WTC11 (cell line): ENCODE measurements around the gene AK8.

Source experiments
- FOXP1 ChIP-seq: sonication (generic); formaldehyde crosslinking; IDR thresholded peaks from 2 replicates; pipeline ENCODE4 v1.8.0; 2022; ENCODE audit warnings: missing genetic modification reagents, mild to moderate bottlenecking, moderate library complexity, borderline replicate concordance
- KAT7 ChIP-seq: sonication (generic); formaldehyde crosslinking; IDR thresholded peaks from 2 replicates; pipeline ENCODE4 v1.8.1; 2023; ENCODE audit warnings: missing genetic modification reagents, mild to moderate bottlenecking, borderline replicate concordance
- MYBL2 ChIP-seq: sonication (generic); formaldehyde crosslinking; IDR thresholded peaks from 2 replicates; pipeline ENCODE4 v1.8.1; 2023; ENCODE audit warnings: mild to moderate bottlenecking, moderate library complexity, missing genetic modification reagents
- RELA ChIP-seq: sonication (generic); formaldehyde crosslinking; IDR thresholded peaks from 2 replicates; pipeline ENCODE4 v1.8.1; 2022; ENCODE audit warnings: missing genetic modification reagents, mild to moderate bottlenecking, borderline replicate concordance
- TF ChIP-seq, protein P1 (sequence below): fragments of 200-600 bp; IDR thresholded peaks from 2 replicates; pipeline ENCODE4 v1.8.0; 2022; ENCODE audit warnings: antibody characterized with exemption
- TF ChIP-seq, protein P2 (sequence below): sonication (generic); formaldehyde crosslinking; IDR thresholded peaks from 2 replicates; pipeline ENCODE4 v1.8.1; 2023; ENCODE audit warnings: mild to moderate bottlenecking, missing genetic modification reagents, moderate library complexity
- TF ChIP-seq, protein P3 (sequence below): sonication (generic); formaldehyde crosslinking; IDR thresholded peaks from 2 replicates; pipeline ENCODE4 v1.8.0; 2022; ENCODE audit warnings: mild to moderate bottlenecking, missing genetic modification reagents

DNA sequence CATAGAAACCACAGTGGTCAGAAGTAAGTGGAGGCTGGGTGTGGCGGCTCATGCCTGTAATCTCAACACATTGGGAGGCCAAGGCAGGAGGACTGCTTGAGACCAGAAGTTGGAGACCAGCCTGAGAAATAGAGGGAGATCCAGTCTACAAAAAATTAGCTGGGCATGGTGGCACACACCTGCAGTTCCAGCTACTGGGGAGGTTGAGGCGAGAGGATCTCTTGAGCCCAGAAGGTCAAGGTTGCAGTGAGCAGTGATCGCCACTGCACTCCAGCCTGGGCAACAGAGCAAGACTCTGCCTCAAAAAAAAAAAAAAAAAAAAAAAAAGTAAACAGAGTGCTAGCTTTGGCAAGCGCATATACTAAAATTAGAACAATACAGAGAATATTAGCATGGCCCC, 24.6 kb downstream of the AK8 start:
- TF ChIP-seq, protein P1, sequence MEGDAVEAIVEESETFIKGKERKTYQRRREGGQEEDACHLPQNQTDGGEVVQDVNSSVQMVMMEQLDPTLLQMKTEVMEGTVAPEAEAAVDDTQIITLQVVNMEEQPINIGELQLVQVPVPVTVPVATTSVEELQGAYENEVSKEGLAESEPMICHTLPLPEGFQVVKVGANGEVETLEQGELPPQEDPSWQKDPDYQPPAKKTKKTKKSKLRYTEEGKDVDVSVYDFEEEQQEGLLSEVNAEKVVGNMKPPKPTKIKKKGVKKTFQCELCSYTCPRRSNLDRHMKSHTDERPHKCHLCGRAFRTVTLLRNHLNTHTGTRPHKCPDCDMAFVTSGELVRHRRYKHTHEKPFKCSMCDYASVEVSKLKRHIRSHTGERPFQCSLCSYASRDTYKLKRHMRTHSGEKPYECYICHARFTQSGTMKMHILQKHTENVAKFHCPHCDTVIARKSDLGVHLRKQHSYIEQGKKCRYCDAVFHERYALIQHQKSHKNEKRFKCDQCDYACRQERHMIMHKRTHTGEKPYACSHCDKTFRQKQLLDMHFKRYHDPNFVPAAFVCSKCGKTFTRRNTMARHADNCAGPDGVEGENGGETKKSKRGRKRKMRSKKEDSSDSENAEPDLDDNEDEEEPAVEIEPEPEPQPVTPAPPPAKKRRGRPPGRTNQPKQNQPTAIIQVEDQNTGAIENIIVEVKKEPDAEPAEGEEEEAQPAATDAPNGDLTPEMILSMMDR = no peak
- TF ChIP-seq KAT7 (CRISPR knock-in tag) (no peak), RELA (CRISPR knock-in tag) (no peak), FOXP1 (CRISPR knock-in tag) (no peak), MYBL2 (CRISPR knock-in tag) (no peak)
- TF ChIP-seq, protein P2, sequence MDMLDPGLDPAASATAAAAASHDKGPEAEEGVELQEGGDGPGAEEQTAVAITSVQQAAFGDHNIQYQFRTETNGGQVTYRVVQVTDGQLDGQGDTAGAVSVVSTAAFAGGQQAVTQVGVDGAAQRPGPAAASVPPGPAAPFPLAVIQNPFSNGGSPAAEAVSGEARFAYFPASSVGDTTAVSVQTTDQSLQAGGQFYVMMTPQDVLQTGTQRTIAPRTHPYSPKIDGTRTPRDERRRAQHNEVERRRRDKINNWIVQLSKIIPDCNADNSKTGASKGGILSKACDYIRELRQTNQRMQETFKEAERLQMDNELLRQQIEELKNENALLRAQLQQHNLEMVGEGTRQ (CRISPR knock-in tag) = no peak
- TF ChIP-seq, protein P3, sequence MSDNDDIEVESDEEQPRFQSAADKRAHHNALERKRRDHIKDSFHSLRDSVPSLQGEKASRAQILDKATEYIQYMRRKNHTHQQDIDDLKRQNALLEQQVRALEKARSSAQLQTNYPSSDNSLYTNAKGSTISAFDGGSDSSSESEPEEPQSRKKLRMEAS (CRISPR knock-in tag) = no peak
